HPDE6-E6E7 (cell line): ENCODE results near the gene SORBS2.
A peak's percentile ranks its signal among the peaks of the same experiment; 100 is the strongest.

ENCODE experiments used
- DNase-seq: peaks from one replicate; pipeline ENCODE4 v3.0.0; 2011; ENCODE audit warnings: missing footprints; ENCODE audit errors: extremely low spot score

The SORBS2 gene

DNA sequence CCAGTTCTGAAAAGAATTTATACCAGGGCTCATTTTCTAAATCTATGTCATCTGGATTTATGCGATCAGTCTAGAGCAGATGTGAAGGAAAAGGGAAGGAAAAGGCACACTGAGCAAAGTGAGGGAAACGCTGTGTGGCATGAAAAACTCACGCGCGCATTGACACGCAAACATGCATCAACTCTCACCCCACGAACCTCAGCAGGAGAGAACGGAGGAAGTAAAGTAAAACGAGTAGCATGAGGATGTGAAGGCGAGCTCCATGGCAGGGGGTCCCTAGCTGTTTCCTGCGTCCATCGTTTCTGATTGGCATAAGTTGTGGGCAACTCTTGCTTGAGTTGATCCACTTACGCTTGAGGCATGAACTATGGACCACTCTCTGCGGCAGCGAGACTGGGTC, 173.9 kb downstream of the SORBS2 start:
- DNase-seq: no peak

DNA sequence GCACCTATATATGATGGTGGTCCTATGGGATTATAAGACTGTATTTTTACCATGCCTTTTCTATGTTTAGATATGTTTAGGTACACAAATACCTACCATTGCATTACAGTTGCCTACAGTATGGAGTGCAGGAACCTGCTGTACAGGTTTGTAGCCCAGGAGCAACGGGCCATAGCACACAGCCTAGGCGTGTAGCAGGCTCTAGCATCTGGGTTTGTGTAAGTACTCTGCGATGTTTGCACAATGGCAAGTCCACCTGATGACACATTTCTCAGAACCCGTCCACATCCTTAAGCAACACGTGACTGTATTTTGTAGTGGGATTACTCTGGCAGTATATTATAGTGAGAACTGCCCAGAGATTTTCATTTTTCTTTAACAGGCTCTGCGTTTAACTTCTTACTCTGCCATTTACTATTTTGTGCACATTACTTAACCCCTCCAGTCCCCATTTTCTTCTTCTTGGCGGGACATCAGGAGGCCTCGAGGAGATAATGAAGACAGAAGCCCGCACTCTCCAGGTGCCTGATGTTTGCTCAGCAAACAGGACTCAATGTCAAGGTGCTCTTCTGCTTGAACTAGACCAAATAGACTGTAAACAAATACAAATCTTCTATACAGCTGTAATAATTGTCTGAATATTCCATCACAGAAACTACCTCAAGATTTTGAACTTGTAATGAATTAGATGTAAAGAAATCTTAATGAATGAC, 174.7 kb downstream of the SORBS2 start:
- DNase-seq: no peak

DNA sequence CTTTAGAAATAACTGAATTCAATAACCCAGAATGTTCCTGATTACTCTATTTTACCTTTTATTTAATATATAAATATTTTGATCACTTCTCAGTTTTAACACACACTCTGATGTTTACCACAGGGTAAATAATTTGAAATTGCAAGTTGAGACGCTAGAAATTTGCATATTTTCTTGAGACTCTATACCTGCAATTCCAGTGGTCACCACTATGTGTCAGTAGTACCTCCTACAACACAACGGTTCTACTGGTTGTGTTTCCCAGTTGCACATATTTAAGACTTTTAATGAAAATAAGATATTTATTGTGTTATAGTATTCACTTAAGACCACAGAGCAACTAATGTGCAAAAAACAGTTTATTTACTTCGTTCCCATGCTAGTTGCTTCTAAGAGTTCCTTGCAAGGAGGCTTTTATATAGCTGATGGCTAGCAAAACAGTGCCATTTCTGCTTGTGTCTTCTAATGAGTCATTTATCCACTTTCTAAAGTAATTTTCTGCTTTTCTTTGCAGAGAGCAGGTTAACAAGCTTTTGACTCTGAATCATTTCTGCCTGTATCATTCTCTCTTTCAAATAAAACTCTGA, 177.8 kb downstream of the SORBS2 start:
- no peak for DNase-seq

DNA sequence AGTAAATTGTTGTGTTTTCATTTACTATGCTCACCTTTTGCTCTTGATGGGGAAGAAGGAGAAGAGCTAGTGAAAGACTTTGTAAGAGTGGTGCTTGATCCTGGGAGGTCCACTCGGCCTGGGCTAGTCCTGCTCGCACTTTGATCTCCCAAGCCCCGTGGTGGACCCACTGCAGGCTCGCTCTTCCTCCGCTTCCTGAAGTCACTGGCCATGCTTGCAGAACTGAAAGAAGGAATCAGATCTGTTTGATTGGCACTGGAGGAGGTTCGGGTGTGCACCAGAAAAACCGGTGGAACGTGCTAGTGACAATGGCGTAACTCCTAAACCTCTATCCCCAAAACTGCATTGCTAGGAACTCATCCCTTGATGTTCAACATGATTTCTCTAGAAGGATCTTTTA, 185.2 kb downstream of the SORBS2 start:
- no peak for DNase-seq

DNA sequence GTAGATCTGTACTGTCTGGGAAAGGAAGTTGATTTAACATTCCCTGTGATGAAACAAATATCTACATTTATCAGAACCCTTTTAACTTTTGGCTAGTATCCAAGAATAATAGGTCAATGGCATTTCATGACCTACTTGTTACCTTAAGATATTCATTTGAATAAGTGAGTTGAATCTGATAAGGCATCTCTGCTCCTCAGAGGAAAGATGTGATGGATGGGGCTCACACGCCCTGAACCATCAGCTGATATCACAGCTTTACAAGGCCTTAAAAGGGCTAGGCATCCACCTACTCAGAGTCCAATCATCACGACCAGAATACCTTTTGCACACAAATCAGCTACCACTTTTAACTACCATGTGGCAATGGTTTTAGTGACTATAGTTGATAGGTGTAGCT, 186.5 kb downstream of the SORBS2 start:
- DNase-seq: no peak

DNA sequence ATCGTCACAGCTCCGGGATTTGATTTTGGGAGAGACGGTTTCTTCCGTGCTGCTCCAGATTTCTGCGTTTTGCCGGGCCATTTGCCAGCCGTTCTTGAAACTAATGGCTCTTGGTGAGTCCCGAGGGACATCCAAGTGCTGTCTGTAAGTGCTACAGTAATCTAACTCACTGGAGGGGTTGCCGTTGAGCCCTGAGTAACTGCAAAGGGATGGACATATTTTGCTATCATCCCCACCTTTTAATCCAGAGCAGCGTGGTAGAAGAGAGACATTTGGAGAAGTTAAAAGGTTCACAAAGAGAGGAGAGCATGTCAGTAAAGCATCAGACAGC, 187.8 kb downstream of the SORBS2 start:
- no peak for DNase-seq

DNA sequence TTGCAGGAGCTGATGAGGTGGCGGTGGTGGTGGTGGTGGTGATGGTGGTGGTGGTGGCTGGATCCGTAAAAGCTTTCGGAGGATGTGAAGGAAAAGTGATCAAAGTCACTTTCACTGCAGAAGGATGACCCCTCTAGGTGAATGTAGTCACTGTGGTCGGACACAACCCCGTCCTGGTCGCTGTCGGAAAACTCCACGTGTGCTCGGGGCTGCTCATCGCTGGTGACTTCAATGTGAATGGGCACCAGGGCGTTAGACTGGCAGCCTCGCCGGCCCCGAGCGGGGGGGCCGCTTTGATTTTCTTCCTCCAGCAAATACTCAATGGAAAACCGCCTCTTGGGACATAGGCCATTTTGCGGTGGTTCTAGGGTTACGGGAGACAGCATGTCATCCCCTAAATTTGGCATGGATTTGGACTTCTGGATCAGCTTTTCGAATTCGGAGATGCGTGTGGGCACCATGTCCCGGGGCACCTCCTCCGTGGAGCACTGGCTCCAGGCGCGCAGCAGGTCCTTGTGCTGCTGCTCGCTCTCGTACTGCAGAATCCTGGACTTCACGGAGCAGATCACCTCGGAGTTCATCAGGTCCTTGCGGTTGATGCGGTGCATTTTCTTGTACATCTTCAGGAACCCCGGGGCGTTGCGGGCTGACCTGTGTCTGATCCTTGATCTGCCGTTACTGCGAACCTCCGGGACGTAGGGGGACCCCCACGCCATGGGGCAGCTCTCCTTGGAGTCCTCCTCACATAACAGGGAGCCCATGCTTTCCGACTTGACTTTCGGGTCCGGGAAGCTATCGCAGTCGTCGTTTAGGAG, 188.3 kb downstream of the SORBS2 start:
- DNase-seq: no peak

DNA sequence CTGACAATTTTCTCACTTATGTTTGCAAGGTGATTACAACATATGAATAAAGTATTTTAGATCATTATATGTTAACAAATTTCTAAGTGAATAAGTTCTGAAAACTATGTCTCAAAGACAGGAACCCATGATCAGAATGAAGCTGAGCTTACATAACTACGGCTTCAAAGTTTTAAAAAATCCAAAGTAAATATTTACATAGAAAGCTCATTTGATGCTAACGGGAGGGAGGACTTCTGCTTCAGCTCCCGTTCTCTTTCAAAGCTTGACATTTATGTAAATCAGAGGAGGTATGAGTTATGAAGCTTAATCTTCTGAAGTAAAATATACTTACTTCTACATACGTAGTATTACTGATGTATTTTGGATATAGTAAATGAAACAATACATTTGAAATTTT, 203.8 kb downstream of the SORBS2 start:
- no peak for DNase-seq

DNA sequence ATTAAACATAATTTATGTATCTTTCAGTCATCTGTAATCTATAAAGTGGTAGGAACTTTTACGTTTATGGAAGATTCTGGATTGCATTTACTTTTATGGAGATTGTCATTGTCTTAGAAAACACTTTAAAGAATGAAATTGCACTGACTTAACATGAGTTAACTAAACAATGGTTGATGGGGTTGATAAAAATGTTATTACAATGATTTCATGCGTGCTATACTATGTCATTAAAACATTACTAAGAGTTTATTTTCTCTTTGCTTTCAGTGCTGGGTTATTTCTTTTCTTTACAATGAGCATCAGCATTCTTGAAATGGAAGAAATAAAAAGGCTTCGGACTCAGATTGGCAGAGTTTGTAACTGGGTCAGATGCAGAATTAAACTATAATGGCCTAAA, 209.6 kb downstream of the SORBS2 start:
- no peak for DNase-seq

DNA sequence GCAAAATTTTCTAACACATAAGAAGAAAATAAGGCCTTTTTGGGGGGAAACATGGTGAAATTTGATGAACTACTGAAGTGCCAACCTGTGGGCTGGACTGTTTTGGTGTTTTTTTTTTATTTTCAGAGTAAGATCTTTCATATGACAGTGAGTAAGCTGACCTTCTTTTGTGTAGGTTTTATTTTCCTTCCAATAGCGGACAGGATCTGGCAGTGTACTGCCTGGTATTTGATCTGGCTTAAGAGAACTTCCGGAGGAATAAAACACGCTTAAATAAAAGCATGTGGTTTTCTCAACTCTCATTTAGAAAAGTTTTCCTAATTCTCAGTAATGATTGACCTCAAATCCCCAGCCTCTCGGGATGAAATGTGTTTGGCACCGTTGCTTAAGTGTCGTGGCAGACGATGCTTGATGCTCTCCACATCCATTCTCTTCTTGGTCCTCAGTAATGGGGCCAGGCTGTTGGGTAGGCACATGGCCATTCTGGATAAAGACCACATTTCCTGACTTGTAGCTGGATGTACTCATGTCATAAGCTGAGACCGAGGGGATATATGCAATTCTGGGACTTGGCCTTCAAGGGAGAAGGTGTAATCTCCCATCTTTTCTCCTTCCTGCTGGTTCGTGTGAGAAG, 211.1 kb downstream of the SORBS2 start:
- DNase-seq: no peak

DNA sequence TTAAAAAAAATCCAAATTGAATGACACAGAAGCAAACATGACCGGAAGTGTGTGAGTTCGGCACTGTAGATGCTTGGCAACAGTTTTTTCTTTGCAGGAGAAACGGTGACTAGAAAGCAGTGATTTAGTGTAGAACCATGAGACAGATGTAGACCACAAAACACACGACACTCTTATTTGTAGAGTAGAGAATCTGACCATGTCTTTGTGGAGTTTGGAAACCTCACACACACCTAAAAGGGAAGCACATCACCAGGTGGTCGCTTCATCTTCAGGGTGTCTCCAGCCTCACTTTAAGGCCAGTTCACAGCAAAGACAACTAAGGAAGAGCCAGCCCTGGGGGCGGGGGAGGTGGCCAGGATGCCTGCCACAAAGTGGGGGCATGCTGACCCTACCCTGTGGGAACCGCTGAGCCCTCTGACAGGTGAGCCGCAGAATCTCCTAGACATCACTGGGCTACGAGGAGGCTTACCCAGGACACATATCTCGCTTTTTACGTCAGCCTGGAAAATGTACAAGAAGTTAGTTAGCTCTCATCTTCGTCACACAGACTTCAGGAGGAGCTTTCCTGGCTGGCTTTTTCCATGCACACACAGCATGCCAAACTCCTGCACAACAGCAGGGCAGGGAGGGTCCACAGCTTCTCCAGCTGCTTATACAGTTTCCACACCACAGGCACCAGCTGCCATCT, 212.3 kb downstream of the SORBS2 start:
- DNase-seq: no peak

DNA sequence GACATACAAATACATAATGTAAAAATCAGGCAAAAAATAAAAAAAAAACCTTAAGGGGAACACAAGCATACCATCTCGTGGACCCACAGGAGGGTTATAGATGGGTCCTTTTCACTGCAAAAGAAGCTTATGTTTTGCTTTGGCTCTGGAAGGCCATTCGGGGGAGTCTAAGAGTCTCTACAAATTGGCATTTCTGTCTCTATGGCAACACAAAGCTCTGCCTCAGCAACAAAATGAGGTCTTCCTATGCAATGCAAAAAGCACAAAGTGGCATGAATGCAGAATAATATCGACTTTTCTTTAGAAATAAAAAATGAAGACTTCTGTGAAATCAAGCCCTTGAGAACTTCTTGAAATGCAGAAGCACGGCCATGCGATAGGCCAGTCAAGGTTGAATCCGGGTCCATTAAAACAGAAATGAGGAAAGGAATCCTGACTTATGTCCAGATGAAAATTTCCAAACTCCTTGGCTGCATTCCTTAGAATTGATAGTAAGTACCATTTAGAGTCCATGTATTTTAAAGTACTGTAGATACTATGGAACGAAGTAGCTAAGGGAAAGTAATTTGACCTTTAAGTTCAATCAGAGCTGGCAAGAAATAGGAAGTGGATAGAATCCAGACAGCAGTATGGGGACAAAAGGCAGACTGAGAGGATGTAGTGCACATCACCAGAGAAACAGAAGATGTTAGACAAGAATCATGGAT, 213.0 kb downstream of the SORBS2 start:
- DNase-seq: no peak

DNA sequence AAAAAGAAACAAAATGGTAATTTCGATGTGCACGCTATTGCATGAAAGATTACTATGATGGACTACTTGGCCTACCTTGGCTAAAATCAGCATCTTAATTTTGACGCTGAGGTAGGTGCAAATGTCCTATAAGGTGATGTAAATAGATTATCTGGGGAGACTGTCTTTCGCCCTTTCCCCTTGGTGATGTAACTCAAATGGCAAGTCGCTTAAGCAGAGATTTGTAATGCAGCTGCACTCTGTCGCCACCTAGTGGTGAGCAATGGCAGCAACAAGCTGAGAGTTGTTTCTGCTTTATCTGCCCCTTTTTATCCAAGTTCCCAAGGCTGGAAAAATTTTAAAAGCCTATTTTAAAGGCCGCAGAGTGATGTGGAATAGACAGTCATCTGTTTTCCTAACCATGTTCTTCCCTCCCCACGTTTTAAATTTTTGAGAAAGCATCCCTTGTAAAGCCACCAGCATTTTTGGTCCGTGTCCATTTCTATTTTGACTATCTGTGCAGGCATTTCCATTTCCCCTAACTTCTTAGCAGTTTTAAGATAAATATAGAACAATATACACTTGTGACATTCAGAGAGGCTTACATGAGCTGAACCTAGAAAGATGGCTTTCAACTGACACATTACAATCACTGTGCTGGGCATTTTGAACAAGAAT, 214.3 kb downstream of the SORBS2 start:
- DNase-seq: peak; percentile 41

DNA sequence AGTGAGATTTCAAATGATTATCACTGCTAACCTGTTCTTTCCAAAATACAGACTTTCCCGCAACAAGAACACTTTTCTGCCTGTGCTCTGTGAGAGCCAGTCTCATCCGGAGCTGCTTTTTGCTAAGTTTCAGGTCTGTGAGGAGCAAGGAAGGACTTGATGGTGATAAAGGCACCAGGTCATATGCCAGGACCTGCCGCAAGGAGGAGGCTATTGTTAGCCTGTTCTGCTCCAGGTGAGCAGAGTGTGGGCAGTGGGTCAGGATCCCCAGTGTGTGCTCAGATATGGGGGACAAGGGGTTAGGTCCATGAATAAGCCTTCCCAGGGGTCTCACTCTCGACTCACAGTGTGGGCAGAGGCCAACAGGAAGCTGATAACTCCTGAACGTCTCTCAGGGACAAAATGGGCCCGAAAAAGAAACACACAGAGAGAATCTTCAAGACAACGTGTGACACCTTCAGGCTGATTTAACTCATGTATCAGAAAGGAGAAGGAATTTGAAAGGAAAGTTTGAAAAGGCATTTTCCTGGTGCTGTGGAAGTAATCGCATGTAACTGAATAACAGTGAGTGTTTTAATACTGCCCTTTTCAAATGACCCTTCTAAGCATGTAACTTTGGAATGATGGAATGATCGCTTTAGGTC, 219.0 kb downstream of the SORBS2 start:
- no peak for DNase-seq

DNA sequence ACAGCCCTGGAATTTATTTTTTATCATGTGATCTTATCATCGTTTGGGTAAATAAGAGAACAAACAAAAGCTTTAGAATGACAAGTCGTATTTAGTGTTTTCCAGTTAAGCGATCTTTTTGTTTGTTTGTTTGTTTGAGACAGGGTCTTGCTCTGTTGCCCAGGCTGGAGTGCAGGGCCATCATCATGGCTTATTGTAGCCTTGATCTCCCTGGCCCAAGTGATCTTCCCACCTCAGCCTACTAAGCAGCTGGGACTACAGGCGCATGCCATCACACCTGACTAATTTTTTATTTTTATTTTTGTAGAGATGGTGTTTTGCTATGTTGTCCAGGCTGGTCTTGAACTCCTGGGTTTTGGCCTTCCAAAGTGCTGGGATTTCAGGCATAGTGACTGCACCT, 219.6 kb downstream of the SORBS2 start:
- DNase-seq: no peak

DNA sequence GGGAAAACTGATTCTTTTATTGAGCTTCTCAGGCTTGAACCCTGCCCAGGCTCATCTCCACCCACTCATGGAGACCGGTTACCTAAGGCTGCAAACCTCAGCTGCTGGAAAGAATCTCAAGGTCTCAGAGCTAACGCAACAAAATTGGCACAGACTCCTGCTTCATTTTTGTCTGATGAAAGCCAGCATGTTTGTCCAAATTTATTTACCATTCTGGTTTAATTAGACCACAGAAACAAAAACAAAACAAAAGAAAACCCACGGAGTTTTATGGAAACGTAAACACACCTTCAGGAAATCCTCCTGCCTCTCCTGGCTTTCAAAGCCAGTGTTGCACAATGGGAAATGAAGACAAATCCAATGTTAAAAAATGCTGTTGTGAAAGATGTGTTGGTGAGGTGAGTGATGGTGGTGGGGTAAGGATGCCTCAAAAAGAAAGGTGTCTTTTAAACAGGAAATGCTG, 220.3 kb downstream of the SORBS2 start:
- DNase-seq: no peak

DNA sequence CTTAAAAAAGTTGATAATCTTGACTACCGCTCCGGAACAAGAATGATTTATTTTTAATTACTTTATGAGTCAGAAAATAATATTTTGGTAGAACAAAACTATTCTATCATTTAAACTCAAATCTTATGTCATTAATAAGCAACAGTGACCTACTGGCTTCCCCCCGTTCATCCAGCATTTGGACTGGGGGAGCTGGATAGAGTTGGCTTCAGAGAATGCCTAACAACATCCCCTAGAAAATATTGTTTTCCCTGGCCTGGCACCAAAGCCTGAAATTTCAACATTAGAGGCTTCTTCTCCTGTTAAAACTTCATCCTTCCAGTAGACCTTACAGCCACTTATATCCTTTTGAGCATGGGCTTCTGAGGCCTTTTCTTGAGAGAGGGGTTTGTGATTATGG, 221.0 kb downstream of the SORBS2 start:
- no peak for DNase-seq

DNA sequence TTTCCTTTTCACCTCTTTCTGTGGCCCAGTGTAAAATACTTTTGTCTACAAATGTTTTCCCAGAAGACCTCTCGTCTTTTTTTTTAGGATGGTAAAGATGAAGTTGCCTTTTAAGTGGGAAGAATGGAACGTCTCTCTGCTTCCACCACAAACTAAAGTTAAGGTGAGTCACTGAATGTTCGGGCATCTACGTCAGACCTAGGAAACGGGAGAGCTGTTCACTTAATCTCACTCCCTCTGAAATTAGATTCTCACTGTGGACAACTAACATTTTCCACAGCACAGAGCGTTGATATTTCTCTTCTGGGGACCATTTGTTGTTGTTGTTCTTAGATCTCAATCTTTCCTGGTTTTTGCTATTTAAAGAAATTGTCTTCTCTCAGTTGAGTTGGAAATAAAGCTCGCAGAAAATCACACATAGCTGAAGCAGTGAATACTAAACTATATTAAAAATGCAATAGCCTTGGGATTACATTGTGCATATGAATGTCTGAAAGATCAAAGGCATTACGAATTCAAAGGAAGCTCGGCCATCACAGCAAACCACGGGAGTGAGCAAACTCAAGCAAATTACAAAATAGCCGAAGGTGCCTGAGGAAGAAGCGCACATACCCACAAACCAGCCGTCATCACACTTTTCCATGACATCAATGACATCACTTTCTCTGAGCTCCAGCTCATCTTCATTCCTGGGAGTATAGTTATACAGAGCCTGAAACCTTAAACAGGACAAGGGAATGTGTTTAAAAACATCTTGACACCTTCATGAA, 222.7 kb downstream of the SORBS2 start:
- DNase-seq: no peak

DNA sequence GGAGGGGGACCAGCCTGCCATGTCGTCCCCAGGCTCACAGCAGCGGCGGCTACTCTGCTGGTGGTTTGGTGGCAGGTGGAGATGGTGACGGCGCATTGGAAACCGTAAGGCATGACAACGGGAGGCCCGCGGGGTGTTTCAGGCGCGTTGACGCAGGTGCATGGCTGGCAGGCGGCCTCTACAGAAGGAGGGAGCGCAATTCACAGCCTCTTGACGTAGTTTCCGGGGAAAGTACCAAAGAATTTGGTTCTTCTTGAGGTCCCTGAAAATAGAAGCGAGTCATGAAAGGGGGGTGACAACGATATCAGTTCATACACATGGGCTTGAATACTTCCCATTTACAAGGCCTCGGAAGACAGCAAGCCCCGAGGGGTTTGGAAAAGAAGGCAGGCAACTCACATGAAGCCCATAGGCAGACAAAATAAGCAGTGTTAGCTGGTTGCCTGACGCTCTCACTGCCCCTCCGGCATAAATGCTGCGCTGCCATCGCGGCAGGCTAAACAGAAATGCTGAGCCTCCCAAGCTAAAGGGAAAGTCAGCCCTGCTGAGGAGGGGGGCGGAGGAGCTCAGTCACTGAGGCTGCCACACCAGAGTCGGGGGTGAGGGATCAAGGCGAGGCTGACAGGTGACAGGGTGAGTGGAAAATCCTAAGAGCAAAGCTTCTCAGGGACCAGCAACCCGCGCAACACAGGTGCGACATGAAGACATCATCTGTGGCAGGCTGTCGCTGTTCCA, 224.4 kb downstream of the SORBS2 start:
- DNase-seq: no peak
